ENCODE results near the gene AP1G2.
A peak's percentile ranks its signal among the peaks of the same experiment; 100 is the strongest.
"Not testable (repeated sequence)": the region's sequence is repeated elsewhere in the genome, so short reads cannot be mapped to it uniquely, and the experiment has no call there.

Gene AP1G2

GRCh38 chr14:23600322-23600707, 32.7 kb upstream of the AP1G2 start:
- DNase-seq, result no peak

- not testable (repeated sequence) for DNase-seq
Measured at GRCh38 chr14:23594191-23594590, 26.6 kb upstream of the AP1G2 start.

DNA sequence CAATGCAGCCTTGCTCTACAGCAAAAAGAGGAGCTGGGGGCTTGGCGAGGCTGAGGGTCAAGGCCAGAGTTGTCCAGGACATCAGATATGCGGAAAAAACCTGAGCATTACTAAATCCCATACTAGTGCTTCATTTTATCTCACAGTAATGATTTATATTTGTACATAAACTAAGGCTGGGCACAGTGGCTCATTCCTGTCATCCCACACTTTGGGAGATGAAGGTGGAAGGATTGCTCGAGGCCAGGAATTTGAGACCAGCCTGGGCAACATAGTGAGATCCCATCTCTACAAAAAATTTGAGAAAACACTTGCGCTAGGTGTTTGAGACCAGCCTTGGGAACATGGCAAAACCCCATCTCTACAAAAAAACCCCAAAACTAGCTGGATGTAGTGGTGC, 22.6 kb upstream of the AP1G2 start:
- no peak for DNase-seq

DNA sequence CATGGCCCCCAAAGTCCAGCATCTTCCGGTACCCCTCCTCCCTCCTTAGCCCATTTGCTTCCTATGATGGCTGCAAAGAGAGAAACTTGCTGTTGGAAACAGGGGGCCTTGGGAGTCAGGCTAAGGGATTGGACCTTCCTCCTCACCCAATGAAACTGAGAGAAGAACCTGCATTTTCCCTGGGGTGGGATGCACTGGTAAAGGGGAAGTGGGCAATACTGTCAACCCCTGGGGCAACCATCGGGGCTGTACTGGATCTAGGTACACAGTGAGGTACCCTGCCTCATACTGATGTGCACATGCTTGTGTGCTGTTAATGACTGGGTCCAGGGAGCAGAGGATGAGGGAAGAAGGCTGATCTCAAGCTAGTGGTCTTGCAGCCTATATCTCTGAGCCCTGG, 22.0 kb upstream of the AP1G2 start:
- no peak for DNase-seq

DNA sequence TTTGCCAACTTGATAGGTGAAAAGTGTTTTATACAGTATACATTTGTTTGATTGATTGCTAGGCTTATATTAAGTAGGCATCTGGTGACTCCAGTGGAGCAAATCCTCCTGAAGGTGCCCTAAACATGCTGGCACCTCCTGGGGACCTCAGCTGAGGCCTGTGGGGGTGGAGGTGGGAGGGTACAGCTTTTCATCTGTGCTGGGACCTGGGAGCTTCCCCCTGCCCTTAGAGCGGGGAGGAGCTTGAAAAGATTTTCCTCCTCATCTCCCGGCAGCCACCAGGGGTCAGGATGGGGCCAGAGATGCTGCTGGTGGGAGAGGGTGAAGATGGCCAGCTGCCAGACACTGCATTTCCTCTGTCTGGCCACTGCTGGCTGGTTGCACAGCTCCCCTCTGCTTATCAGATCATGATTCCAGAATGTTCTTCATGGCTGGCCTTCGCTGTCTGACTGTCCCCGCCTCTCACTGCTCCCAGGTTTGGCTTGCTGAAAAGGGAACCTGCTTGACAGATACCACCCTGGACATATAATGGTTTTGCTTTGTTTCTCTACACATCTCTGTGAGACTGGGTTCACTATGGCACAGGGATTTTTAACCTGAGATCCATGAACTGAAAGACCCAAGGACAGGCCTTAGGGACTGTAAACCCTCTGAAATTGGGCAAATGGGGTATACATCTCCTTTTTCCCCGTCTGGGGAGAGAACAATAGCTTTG, 21.4 kb upstream of the AP1G2 start:
- DNase-seq, result peak; percentile 71

DNA sequence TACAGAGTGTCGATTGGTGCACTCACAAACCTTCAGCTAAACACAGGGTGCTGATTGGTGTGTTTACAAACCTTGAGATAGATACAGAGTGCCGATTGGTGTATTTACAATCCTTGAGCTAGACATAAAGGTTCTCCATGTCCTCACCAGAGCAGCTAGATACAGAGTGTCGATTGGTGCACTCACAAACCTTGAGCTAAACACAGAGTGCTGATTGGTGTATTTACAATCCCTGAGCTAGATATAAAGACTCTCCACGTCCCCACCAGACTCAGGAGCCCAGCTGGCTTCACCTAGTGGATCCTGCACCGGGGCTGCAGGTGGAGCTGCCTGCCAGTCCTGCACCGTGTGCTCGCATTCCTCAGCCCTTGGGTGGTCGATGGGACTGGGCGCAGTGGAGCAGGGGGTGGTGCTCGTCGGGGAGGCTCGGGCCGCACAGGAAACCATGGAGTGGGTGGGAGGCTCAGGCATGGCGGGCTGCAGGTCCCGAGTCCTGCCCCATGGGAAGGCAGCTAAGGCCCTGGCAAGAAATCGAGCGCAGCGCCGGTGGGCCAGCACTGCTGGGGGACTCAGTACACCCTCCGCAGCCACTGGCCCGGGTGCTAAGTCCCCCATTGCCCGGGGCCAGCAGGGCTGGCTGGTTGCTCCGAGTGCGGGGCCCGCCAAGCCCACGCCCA, 17.1 kb upstream of the AP1G2 start:
- not testable (repeated sequence) for DNase-seq

GRCh38 chr14:23583761-23584526, 16.4 kb upstream of the AP1G2 start:
- not testable (repeated sequence) for DNase-seq

- no peak for DNase-seq
Measured at GRCh38 chr14:23582906-23583760, 15.5 kb upstream of the AP1G2 start.

- DNase-seq, result no peak
Measured at GRCh38 chr14:23580948-23581281, 13.3 kb upstream of the AP1G2 start.

GRCh38 chr14:23580152-23580926, 12.7 kb upstream of the AP1G2 start:
- no peak for DNase-seq

DNA sequence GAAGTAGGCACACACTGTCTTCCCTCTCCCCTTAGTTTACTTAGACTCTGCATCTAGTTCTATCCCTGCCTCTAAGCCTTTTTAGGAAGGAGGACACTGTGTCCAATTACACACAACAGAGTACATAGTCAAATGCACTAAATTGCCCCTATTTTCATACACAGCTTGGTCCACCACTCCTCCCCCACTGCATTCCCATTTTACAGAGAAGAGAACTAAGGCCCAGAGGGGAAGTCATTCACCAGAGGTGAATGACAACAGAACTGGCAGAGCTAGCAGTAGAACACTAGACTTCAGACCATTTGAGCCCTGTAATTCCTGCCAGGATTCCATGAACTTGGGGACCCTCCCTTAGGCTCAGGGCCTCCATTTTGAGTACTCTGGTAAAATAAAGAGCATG, 12.1 kb upstream of the AP1G2 start:
- no peak for DNase-seq

GRCh38 chr14:23579311-23579630, 11.7 kb upstream of the AP1G2 start:
- no peak for DNase-seq

- DNase-seq, result no peak
Measured at GRCh38 chr14:23578560-23579310, 11.1 kb upstream of the AP1G2 start, which contains the start of gene JPH4. JPH4 (minus strand) TSS chr14:23578790; CDS start chr14:23577453, 1,337 bp downstream.

- DNase-seq, result no peak
Measured at GRCh38 chr14:23577710-23578392, 10.3 kb upstream of the AP1G2 start.

- no peak for DNase-seq
Measured at GRCh38 chr14:23577004-23577681, 9.6 kb upstream of the AP1G2 start.

GRCh38 chr14:23573384-23574015, 5.9 kb upstream of the AP1G2 start:
- DNase-seq, result no peak

DNA sequence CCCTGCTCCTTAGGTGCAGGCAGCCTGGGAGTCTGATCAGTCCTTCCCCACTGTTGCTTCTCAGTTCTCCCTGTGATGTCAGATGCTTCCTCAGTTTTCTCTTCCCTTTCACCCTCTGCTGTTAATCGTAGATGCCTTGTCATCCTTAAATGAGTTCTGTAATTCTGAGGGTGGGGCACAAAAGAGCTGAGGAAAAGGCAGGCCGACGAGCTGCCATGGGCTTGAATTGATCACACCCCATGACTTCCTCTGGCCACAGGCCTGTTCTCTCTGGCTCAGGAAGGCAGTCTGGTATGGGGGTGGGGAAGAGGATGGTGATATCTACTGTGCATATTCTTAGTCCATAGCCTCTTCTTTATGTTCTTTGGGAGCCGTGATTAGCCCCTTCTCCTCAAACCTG, 5.2 kb upstream of the AP1G2 start:
- no peak for DNase-seq

- DNase-seq, result no peak
Measured at GRCh38 chr14:23572524-23572828, 4.9 kb upstream of the AP1G2 start.

DNA sequence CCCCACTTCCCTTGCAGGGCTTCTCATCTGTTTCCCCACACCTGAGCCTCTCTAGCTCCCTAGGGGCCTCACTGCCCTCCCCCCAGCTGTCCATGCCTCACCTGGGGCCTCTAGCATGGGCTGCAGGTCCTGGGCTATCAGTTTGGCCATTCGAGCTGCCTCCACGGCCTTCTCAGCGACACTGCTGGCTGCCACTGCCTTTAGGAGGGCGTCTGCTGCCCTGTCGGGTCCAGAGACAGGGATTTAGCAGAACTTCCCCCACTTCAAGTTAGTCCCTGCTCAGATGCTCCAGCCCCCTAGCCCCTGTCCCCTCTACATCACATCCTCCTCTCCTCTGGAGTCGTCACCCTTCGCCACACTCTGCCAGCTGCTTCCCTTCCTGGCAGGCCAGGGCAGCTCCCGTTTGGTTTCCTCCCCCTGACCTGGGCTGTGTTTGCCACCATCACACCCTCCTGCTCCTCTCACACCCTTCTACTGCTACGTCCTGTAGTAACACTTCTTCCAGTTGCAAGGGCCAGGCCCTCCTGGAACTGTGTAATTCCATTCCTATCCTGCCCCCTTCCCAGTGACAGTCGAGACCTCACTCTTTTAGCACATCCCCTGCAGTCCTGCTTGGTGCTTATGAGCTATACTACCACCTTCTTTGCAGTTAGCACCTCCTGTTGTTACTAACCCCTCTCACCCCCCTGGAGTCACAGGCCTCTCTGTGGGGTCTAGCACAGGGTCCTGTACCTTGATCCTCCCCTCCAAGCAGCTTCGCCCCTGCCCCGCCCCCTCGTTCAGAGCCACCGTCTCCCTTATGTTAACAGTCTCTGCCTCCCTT, 4.3 kb upstream of the AP1G2 start:
- no peak for DNase-seq

Data from T-helper 9 cell (primary cell).